LHCN-M2 (cell line): ENCODE results near the gene SLC38A4. TPM values are rescaled to one million over a fixed set of nuclear protein-coding genes. Genes with fewer than 3 reads are reported as not detected.

ENCODE experiments used
- DNase-seq: peaks from one replicate; pipeline ENCODE4 v3.0.0-alpha.2; 2012; ENCODE audit warnings: low read depth
- total RNA-seq: library from RNA; depleted of rRNA; stranded (reverse); fragments of >200 nt; gene quantifications from 2 replicates; pipeline ENCODE4 v1.2.3, GENCODE V29; 2014

The SLC38A4 gene
- total RNA-seq, 1 experiment from 2014 or later, result 26.5 TPM

- no peak for DNase-seq
Measured at GRCh38 chr12:46778415-46778814, 47.4 kb downstream of the SLC38A4 start.

DNA sequence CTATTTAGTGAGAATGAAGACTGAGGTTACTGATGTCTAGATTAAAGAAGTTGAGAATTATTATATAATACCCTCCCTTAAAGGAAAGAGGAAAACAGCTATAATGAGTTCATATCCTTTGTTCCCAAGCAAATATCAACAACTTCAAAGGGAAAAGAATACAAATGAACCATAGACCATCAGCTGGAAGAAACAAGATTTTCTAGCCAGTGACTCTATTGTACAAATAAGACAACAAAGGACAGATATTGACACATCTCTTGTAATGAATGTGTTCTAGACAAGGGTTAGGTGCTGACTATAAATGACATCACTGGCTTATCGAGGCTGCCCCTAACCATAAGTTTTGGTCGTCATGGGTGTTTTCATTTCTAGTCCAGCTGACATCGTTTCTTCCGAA lies 48.2 kb downstream of the SLC38A4 start:
- DNase-seq, result no peak

DNA sequence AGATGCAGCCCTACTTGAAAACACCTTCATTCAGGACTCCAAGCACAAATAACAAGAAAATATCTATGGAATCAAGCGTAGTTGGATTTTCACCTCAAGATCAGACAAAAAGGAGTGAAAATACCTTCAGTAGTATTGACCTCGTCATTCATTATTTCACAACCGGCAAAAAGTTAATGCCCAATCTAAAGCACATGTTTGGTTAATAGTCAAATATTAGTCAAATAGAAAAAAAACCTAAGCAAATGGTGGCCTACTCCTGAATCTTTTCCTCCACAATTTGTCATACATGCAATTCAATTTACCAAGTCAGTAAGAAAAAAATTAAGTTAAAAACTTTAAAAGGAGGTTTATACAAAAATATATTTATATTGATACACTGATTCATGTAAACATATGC lies 50.0 kb downstream of the SLC38A4 start:
- no peak for DNase-seq

DNA sequence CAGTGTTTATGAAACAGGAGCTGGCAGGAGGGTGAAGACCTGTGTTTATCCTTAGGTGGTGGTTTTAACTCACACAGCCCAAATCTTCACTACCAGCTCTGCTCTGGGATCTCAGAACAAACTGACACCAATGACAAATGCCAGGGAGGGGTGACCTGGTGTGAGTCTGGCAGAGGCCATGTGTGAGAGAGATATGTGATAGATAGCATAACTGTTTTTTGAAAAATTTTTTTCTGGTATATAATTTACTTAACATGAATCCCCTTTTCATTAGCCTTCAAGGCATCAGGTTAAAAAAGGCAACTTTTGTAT lies 51.5 kb downstream of the SLC38A4 start:
- DNase-seq, result no peak

DNA sequence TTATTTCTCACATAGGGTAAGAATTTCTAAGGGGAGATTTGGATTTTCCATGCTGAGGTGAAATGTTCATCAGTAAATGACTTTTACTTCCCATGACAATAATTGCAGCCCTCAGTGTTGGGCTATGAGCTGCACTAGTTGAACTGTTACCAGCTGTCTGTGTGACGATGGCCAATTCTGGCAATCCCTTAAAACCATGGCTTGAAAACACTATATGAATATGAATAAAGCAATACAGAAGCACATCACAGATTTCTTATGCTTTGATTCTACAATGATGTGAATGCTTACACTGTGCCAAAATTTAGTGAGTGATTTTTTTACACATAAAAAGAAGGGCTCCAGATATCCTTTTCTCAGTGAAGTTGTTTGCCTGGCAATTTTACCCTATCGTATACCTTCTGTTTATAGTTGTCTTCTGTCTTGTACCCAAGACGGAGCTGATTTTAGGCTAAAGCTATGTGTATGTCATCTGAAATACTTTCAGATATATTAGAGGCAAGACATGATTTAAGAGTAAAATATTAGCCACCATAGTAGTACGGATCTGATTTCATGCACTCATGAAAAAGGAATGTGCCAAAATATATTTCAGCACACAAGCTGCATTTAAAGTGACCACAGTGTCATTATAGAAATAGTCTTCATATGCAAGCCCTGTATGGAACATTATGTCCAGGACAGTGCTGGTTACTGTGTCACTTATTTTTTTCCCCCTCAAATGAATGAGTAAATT lies 52.0 kb downstream of the SLC38A4 start:
- peak; percentile 89 for DNase-seq

DNA sequence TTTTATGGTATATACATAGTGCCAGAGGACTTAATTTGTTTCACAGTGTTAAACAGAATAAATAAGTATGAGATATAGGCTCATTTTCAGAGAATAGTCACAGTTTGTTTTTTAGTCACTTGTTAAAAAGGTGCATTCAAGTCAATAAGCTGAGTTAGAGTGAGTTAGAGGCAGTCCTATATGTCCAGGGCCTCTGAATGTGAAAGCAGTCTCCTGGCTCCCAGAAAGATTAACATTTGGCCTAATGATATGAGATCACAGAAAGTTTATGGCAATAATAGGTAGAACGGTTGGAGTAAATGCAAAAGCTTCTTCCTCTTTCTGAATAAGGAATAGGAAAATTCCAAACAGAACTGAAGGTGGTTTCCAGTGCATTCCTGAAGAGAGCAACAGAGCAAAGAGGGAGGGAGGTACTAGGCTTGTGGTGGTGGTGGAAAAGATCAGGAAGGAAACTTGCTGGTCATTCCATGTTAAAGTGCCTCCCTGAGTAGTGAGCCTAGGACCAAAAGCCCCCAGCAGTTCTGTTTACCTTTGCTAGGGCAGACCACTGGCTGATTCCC lies 54.4 kb downstream of the SLC38A4 start:
- peak; percentile 58 for DNase-seq

DNA sequence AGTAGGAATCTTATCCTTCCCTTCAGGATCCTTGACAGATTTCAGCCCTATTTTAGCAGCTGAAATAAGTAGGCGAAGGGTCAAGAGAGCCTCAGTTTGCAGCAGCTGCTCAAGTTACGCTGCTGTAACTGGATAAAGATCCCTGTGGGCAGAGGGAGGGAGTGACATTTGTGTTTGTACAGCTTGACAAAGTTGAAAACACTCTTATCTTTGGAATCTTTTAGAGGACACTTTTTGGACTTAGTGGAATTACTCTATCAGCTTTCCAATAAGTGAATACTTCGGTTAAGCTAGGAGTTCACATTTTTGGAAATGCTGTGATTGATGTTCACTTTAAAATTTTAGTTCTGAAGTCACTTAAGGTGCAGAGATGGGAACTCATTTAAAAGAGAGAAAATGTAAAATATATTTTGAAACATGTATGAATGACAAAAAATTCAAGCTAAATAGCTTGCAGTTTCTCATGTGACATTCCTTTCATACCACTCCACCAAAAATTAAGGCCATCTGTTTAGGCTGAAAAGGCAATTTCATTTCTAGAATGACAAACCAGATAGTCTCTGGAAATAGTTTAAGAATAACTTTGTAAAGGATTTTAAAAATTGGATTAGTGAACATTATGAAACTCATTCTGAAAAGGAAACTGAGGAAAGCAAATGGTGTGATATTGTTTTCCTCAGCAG lies 55.2 kb downstream of the SLC38A4 start:
- DNase-seq, result peak; percentile 92

DNA sequence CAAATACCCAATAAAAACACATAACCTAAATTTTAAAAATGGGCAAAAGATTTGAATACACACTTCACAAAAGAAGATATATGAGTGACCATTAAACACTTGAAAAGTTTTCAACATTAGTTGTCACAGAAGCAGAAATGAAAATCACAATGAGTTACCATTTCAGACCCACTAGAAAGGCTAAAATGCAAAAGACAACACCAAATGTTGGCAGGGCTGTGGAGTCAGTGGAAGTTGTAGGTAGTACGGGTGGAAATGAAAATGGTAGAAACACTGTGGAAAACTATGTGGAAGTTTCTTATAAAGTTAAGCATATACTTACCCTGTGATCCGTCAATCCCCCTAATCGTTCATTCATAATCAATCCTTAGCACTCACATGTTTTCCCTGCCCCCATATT lies 61.8 kb downstream of the SLC38A4 start:
- DNase-seq, result no peak

- no peak for DNase-seq
Measured at GRCh38 chr12:46763230-46763629, 62.6 kb downstream of the SLC38A4 start.

DNA sequence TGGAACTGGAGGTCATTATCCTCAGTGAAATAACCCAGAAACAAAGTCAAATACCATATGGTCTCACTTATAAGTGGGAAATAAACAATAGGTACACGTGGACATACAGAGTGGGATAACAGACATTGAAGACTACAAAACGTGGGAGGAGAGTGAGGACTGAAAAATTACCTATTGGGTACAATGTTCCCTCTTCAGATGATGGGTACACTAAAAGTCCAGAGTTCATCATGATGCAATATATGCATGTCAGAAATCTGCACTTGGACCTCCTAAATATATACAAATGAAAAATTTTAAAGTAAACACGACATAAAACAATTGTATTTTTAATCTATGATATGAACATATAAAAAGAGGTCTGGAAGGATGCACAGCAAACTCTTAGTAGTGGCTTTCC lies 71.2 kb downstream of the SLC38A4 start:
- DNase-seq, result no peak

- DNase-seq, result no peak
Measured at GRCh38 chr12:46752396-46752795, 73.4 kb downstream of the SLC38A4 start.

DNA sequence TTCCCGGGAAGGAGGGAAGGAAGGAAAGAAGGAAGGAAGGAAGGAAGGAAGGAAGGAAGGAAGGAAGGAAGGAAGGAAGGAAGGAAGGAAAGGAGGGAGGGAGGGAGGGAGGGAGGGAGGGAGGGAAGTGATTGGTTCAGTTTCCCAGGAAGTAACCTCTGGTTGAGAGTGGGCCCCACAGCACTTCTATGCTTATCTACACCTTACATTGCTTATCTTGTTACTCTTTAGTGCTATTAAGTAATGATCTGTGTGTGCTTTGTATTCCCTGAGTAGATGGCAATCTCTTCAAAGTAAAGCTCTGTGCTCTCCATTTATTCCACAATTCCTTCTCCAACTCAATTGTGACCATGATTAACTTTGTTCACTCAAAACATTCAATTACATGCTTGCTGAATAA lies 74.6 kb downstream of the SLC38A4 start:
- DNase-seq, result no peak

- DNase-seq, result no peak
Measured at GRCh38 chr12:46749322-46749721, 76.5 kb downstream of the SLC38A4 start.

DNA sequence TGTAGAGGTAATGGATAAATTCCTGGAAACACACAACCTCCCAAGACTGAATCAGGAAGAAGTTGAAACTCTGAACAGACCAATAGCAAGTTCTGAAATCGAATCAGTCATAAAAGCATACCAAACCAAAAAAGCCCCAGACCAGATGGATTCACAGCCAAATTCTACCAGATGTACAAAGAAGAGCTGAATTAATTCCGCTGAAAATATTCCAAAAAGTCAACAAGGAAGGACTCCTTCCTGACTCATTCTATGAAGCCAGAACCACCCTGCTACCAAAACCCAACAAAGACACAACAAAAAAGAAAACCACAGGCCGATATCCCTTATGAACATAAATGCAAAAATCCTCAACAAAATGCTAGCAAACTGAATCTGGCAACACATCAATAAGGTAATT lies 81.5 kb downstream of the SLC38A4 start:
- peak; percentile 36 for DNase-seq

- no peak for DNase-seq
Measured at GRCh38 chr12:46743456-46743855, 82.3 kb downstream of the SLC38A4 start.

GRCh38 chr12:46742271-46742670 lies 83.5 kb downstream of the SLC38A4 start:
- peak; percentile 52 for DNase-seq

GRCh38 chr12:46725332-46725731 lies 100.5 kb downstream of the SLC38A4 start:
- DNase-seq, result no peak

- DNase-seq, result no peak
Measured at GRCh38 chr12:46723629-46724419, 102.0 kb downstream of the SLC38A4 start.

- peak; percentile 82 for DNase-seq
Measured at GRCh38 chr12:46722394-46723185, 103.2 kb downstream of the SLC38A4 start.

GRCh38 chr12:46718495-46718894 lies 107.3 kb downstream of the SLC38A4 start:
- DNase-seq, result no peak

DNA sequence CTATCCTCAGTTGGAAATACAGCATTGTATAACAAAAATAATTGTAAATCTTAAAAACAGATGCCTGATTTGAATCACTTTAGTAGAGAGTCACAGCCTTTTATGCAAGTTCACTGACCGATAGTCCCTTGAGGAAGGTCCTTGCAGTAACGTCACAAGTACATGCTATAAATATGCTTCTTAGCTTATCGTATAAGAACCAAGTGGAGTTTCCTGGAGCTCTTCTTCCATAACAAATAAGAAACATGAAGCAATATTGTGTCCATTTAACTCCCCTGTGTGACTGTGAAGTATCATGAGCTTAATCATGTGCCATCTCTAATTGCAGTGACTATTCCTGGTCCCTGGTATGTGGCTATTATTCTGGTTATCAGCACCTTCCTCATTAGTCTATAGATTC lies 107.9 kb downstream of the SLC38A4 start:
- no peak for DNase-seq

DNA sequence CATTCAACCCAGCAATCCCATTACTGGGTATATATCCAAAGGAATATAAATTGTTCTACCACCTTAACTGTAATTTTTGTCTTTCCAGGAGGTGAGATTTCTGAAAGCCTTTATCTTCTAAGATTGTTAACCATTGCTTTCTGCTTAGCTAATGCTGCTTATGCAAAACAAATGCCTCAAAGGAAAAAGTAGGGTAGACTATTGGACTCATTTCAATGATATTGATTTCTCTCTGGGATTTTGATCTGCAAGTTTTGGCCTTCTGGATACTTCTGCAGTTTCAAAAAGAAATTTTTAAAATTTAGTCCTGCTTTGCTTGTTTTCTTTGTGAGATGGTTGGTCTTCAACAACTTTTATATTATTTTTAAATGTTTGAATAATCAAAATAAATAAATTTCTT lies 108.6 kb downstream of the SLC38A4 start:
- DNase-seq, result no peak
